Measurements from ENCODE around the gene CNKSR3. TPM values are rescaled to one million over a fixed set of nuclear protein-coding genes. Genes with fewer than 3 reads are reported as not detected.

The CNKSR3 gene
- total RNA-seq, 1 donor from 2014 or later, result 9.5 TPM

GRCh38 chr6:154463573-154464419 lies 46.7 kb downstream of the CNKSR3 start:
- TF ChIP-seq, protein P1, sequence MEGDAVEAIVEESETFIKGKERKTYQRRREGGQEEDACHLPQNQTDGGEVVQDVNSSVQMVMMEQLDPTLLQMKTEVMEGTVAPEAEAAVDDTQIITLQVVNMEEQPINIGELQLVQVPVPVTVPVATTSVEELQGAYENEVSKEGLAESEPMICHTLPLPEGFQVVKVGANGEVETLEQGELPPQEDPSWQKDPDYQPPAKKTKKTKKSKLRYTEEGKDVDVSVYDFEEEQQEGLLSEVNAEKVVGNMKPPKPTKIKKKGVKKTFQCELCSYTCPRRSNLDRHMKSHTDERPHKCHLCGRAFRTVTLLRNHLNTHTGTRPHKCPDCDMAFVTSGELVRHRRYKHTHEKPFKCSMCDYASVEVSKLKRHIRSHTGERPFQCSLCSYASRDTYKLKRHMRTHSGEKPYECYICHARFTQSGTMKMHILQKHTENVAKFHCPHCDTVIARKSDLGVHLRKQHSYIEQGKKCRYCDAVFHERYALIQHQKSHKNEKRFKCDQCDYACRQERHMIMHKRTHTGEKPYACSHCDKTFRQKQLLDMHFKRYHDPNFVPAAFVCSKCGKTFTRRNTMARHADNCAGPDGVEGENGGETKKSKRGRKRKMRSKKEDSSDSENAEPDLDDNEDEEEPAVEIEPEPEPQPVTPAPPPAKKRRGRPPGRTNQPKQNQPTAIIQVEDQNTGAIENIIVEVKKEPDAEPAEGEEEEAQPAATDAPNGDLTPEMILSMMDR (IDR thresholded peaks at IDR 0.05), result no peak
- Histone ChIP-seq H3K27ac (no peak overlapping the region), H3K9me3 (no peaks in the 10 kb centered on the region), H3K27me3 (ENCODE audit: low read depth) (no peaks in the 10 kb centered on the region), H3K4me3 (no peak overlapping the region), H3K4me1 (no peaks in the 10 kb centered on the region), H3K36me3 (no peaks in the 10 kb centered on the region)
- intact Hi-C loops (cut with DNase I), result no loop called here
- no peak for DNase-seq
- no peak for ATAC-seq

DNA sequence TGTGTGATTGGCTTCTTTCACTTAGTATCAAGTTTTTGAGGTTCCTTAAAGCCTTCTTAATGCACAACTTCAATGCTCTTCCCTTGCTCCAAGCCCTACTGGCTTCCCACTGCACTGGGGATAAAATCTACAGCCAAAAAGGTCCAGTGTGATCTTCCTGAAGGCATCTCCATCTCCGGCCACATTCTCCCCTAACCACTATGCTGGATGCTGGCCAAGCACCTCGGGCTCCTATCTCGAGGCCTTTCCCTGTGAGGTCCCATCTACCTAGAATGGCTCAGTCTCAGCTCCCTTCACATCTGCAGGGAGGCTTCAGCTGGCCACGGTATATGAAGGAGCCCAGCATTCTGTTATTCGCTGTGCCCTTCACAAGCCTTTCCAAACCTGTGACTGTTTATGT lies 48.1 kb downstream of the CNKSR3 start:
- H3K36me3 ChIP-seq, result no peaks in the 10 kb centered on the region

DNA sequence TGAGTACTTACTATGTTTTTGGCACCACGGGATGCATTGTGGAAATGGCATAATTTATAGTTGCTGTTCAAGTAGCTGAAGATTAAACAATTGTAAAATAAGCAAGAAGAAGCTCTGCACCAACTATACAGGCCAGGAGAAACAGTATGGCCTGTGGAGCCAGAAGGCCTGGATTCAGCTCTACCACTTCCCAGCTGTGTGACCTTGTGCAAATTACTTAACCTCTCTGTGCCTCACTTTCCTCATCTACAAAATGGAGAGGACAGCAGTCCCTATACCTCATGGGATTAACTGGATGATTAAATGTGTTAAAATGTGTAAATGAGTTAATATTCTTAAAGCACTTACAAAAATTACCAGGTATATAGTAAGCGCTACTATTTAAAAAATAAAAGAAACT lies 49.1 kb downstream of the CNKSR3 start:
- no peak overlapping the region for H3K4me3 ChIP-seq
- H3K36me3 ChIP-seq, result no peaks in the 10 kb centered on the region
- intact Hi-C loops (cut with DNase I), result no loop called here
- no peak overlapping the region for H3K27ac ChIP-seq
- H3K27me3 ChIP-seq (ENCODE audit: low read depth), result no peaks in the 10 kb centered on the region
- DNase-seq (no peak), ATAC-seq (no peak)
- no peaks in the 10 kb centered on the region for H3K9me3 ChIP-seq
- TF ChIP-seq, protein P1 (IDR thresholded peaks at IDR 0.05), result no peak
- H3K4me1 ChIP-seq, result no peaks in the 10 kb centered on the region

More for the DNA sequence above, 48.1 kb downstream of the CNKSR3 start:
- DNase-seq (no peak), ATAC-seq (no peak)
- no peak overlapping the region for H3K27ac ChIP-seq
- no peaks in the 10 kb centered on the region for H3K9me3 ChIP-seq
- H3K27me3 ChIP-seq (ENCODE audit: low read depth), result no peaks in the 10 kb centered on the region
- intact Hi-C loops (cut with DNase I), result no loop called here
- no peak overlapping the region for H3K4me3 ChIP-seq
- H3K4me1 ChIP-seq, result no peaks in the 10 kb centered on the region
- TF ChIP-seq, protein P1 (IDR thresholded peaks at IDR 0.05), result no peak

- no peak for ATAC-seq
- Histone ChIP-seq H3K27me3 (ENCODE audit: low read depth) (no peaks in the 10 kb centered on the region), H3K27ac (no peak overlapping the region), H3K4me1 (no peaks in the 10 kb centered on the region), H3K4me3 (no peak overlapping the region), H3K36me3 (no peaks in the 10 kb centered on the region), H3K9me3 (no peaks in the 10 kb centered on the region)
- DNase-seq, result no peak
- TF ChIP-seq, protein P1 (IDR thresholded peaks at IDR 0.05), result no peak
- intact Hi-C loops (cut with DNase I), result no loop called here
Observed at GRCh38 chr6:154460306-154461071, 50.0 kb downstream of the CNKSR3 start.

GRCh38 chr6:154459513-154459912 lies 51.0 kb downstream of the CNKSR3 start:
- H3K27ac ChIP-seq, result no peak overlapping the region
- no peaks in the 10 kb centered on the region for H3K36me3 ChIP-seq
- no peak overlapping the region for H3K4me3 ChIP-seq

More at GRCh38 chr6:154459513-154459912, 51.0 kb downstream of the CNKSR3 start:
- intact Hi-C loops (cut with DNase I), result no loop called here
- DNase-seq, result no peak
- Histone ChIP-seq H3K4me1 (no peaks in the 10 kb centered on the region), H3K27me3 (ENCODE audit: low read depth) (no peaks in the 10 kb centered on the region), H3K9me3 (no peaks in the 10 kb centered on the region)
- TF ChIP-seq, protein P1 (IDR thresholded peaks at IDR 0.05), result no peak
- no peak for ATAC-seq

Data from lower lobe of right lung (tissue), 2 donors.